PC-3 (cell line): ENCODE data around the gene ARF3. TPM values are rescaled to one million over a fixed set of nuclear protein-coding genes. Genes with fewer than 3 reads are reported as not detected.

ENCODE experiments used
- ATAC-seq: fragments of 200-7000 bp; cut with Tn5 transposase; 2 replicates; pipeline ENCODE4 v1.9.1; 2020; ENCODE audit warnings: mild to moderate bottlenecking, moderate library complexity
- Bru-seq: library from RNA; stranded (reverse); fragments of 400-500 nt; gene quantifications from one replicate; lab custom pipeline; 2021; lab: Mats Ljungman, UMichigan
- BruChase-seq, 2 experiments: library from RNA; stranded (reverse); fragments of 400-500 nt; gene quantifications; one replicate each; lab custom pipeline; 2021; lab: Mats Ljungman, UMichigan
- BruUV-seq: library from RNA; stranded (reverse); fragments of 400-500 nt; replicated peaks from 2 replicates; lab custom pipeline; 2021; lab: Mats Ljungman, UMichigan
- CTCF ChIA-PET: fragments of 300-600 bp; sonication (Branson Sonifier 250); formaldehyde crosslinking; loops from one replicate; lab custom pipeline; 2022; ENCODE audit warnings: antibody characterized with exemption; lab: Charles Lee
- POLR2A ChIA-PET: fragments of 300-600 bp; sonication (Branson Sonifier 250); formaldehyde crosslinking; loops from one replicate; lab custom pipeline; 2022; ENCODE audit warnings: antibody characterized with exemption; ENCODE audit not compliant: unreplicated experiment; lab: Charles Lee
- DNase-seq: peaks from one replicate; pipeline ENCODE4 v3.0.0-alpha.2; 2015
- H2AFZ ChIP-seq: fragments of 300-600 bp; sonication (generic); 2 replicates; pipeline ENCODE4 v1.6.0; 2016; ENCODE audit warnings: antibody characterized with exemption, low read length
- H3F3A ChIP-seq: fragments of 300-600 bp; sonication (generic); one replicate; pipeline ENCODE4 v1.6.0; 2017; ENCODE audit warnings: antibody characterized with exemption, low read length, control low read depth, mild to moderate bottlenecking; ENCODE audit not compliant: unreplicated experiment
- H3K27ac ChIP-seq: fragments of 300-600 bp; sonication (generic); 2 replicates; pipeline ENCODE4 v1.5.1; 2016; ENCODE audit warnings: mild to moderate bottlenecking, low read length
- H3K27me3 ChIP-seq: fragments of 300-600 bp; sonication (generic); 2 replicates; pipeline ENCODE4 v1.6.1; 2016; ENCODE audit warnings: low read length, mixed read lengths
- H3K36me3 ChIP-seq: fragments of 300-600 bp; sonication (generic); 2 replicates; pipeline ENCODE4 v1.6.1; 2016; ENCODE audit warnings: low read depth, mixed run types, low read length, mixed read lengths
- H3K4me1 ChIP-seq: fragments of 300-600 bp; sonication (generic); 2 replicates; pipeline ENCODE4 v1.5.1; 2016; ENCODE audit warnings: low read length; ENCODE audit not compliant: insufficient read depth
- H3K4me2 ChIP-seq: fragments of 300-600 bp; sonication (generic); 2 replicates; pipeline ENCODE4 v1.6.0; 2016; ENCODE audit warnings: low read length
- H3K4me3 ChIP-seq: fragments of 300-600 bp; sonication (generic); 2 replicates; pipeline ENCODE4 v1.5.1; 2016; ENCODE audit warnings: mild to moderate bottlenecking, low read length, mixed read lengths
- H3K79me2 ChIP-seq: fragments of 300-600 bp; sonication (generic); 2 replicates; pipeline ENCODE4 v1.6.1; 2017; ENCODE audit warnings: low read length, mixed read lengths
- H3K9ac ChIP-seq: fragments of 300-600 bp; sonication (generic); 2 replicates; pipeline ENCODE4 v1.6.0; 2016; ENCODE audit warnings: mild to moderate bottlenecking, low read length
- H3K9me2 ChIP-seq: fragments of 300-600 bp; sonication (generic); replicated peaks from 2 replicates; pipeline ENCODE4 v1.6.1; 2016; ENCODE audit warnings: mixed run types, low read length, mixed read lengths
- H3K9me3 ChIP-seq: fragments of 300-600 bp; sonication (generic); 2 replicates; pipeline ENCODE4 v1.6.1; 2016; ENCODE audit warnings: low read length, mixed read lengths
- H4K20me1 ChIP-seq: fragments of 300-600 bp; sonication (generic); 2 replicates; pipeline ENCODE4 v1.6.1; 2016; ENCODE audit warnings: low read length, mixed read lengths
- CTCF ChIP-seq: fragments of 300-600 bp; sonication (generic); conservative IDR thresholded peaks from 2 replicates; pipeline ENCODE4 v1.5.1; 2017; ENCODE audit warnings: antibody characterized with exemption, low read depth, mild to moderate bottlenecking, low read length
- EZH2 ChIP-seq: fragments of 300-600 bp; sonication (generic); IDR thresholded peaks from one replicate; pipeline ENCODE4 v1.6.1; 2017; ENCODE audit warnings: antibody characterized with exemption, mild to moderate bottlenecking, low read length; ENCODE audit not compliant: unreplicated experiment
- EZH2phosphoT487 ChIP-seq: fragments of 300-600 bp; sonication (generic); IDR thresholded peaks from 2 replicates; pipeline ENCODE4 v1.6.1; 2018; ENCODE audit warnings: mild to moderate bottlenecking, antibody characterized with exemption, low read length, borderline replicate concordance
- intact Hi-C: fragments of 100-400 bp; cut with micrococcal nuclease; formaldehyde crosslinking; loops from 2 replicates; pipeline ENCODE4 v1.9.0; 2023
- long read RNA-seq: library from polyadenylated mRNA; unstranded; transcript quantifications from one replicate; pipeline ENCODE4 v2.0.0, GENCODE V29; 2021; ENCODE audit not compliant: unreplicated experiment
- total RNA-seq: library from RNA; depleted of rRNA; stranded (reverse); fragments of >200 nt; gene quantifications from 2 replicates; pipeline ENCODE4 v1.2.3, GENCODE V29; 2014; rRNA removed

ARF3 gene
- total RNA-seq (85.5 and 93.0 TPM in 2 replicates), Bru-seq, nascent RNA (percentile 96 among the genes with signal in this experiment), BruChase-seq, experiment 1, labeled RNA remaining after a 6-hour chase (percentile 99 among the genes with signal in this experiment), BruChase-seq, experiment 2, labeled RNA remaining after a 2-hour chase (percentile 99 among the genes with signal in this experiment)
- long read RNA-seq, full-length matches to known transcripts = 41 of 130 reads
- long read RNA-seq, partial matches to known transcripts = 2 of 130 reads
- long read RNA-seq, other reads (novel, unspliced or antisense) = 87 of 130 reads

GRCh38 chr12:48957141-48958048 is at the start of gene ARF3:
TSS of gene ARF3 (minus strand) at chr12:48957487. CDS start at chr12:48941095, 16,392 bp downstream.
- intact Hi-C loops = no loop called here
- H3K9ac ChIP-seq = peak within 1 kb of the TSS; percentile 89
- peak; percentile 85 for ATAC-seq

GRCh38 chr12:49000346-49000745 is 43.1 kb upstream of the ARF3 start:
- Histone ChIP-seq H3K4me2 (peak overlapping the region; percentile 94), H3K4me1 (peaks cover 16% of the 10 kb centered on the region), H3K36me3 (peaks cover 15% of the 10 kb centered on the region; the same call in 1 of the 2 replicates), H3K27me3 (no peaks in the 10 kb centered on the region), H3K9me3 (no peaks in the 10 kb centered on the region), H3K4me3 (peak overlapping the region; percentile 72; the same call in 1 of the 2 replicates), H3K79me2 (no peaks in the 10 kb centered on the region), H3K9ac (no peak overlapping the region), H4K20me1 (no peaks in the 10 kb centered on the region), H3F3A (no peaks in the 10 kb centered on the region), H3K27ac (no peak overlapping the region), H2AFZ (no peak overlapping the region), H3K9me2 (no peaks in the 10 kb centered on the region)
- ATAC-seq (no peak), DNase-seq (no peak)
- no peak for TF ChIP-seq EZH2phosphoT487
- TF ChIP-seq CTCF = no peak
- no peak for TF ChIP-seq EZH2
- ChIA-PET POLR2A (no interaction called here), CTCF (no interaction called here)
- BruUV-seq = no TSS peak
- intact Hi-C loops = no loop called here

More at GRCh38 chr12:48957141-48958048, at the start of gene ARF3:
- BruUV-seq = TSS peak; percentile 71
- Histone ChIP-seq H3F3A (no peaks in the 10 kb centered on the region), H3K9me3 (no peaks in the 10 kb centered on the region), H3K36me3 (peaks cover 27% of the 10 kb centered on the region; the same call in 1 of the 2 replicates), H3K4me2 (peak within 1 kb of the TSS; percentile 88), H2AFZ (peak within 1 kb of the TSS; percentile 91), H3K4me3 (peak within 1 kb of the TSS; percentile 96), H3K79me2 (peaks cover 48% of the 10 kb centered on the region), H3K9me2 (no peaks in the 10 kb centered on the region), H4K20me1 (peaks cover 36% of the 10 kb centered on the region), H3K27ac (peak within 1 kb of the TSS; percentile 61), H3K4me1 (peaks cover 29% of the 10 kb centered on the region), H3K27me3 (no peaks in the 10 kb centered on the region)
- POLR2A ChIA-PET = interaction anchor here (0.6 to 0.7 kb wide), 3 partner anchors 61 to 143 kb away, joined by 4 to 14 read pairs (median 10); partner anchors contain the start of gene PRKAG1
- CTCF ChIA-PET = interaction anchor here (0.6 kb wide), 4 partner anchors 21 to 61 kb away, joined by 3 to 5 read pairs (median 4); partner anchors contain the start of gene PRKAG1
- peak; percentile 96 for DNase-seq
- TF ChIP-seq CTCF = no peak
- TF ChIP-seq EZH2phosphoT487 = no peak
- no peak for TF ChIP-seq EZH2
